ENCODE measurements around the gene TALDO1.

TALDO1 gene

GRCh38 chr11:788009-788640 lies 40.9 kb downstream of the TALDO1 start:
- DNase-seq (ENCODE audit: low read depth) = no peak

- no peak for DNase-seq (ENCODE audit: low read depth)
These were observed 42.0 kb downstream of the TALDO1 start for GRCh38 chr11:788953-789940.

- no peak for DNase-seq (ENCODE audit: low read depth)
These were observed 42.7 kb downstream of the TALDO1 start, which contains the start of gene CEND1 for GRCh38 chr11:789943-790342. Gene CEND1, minus strand, starts transcription at chr11:790090. Its CDS starts 1,514 bp downstream, at chr11:788576.

GRCh38 chr11:790721-791564 lies 43.7 kb downstream of the TALDO1 start:
- DNase-seq (ENCODE audit: low read depth) = no peak

- no peak for DNase-seq (ENCODE audit: low read depth)
These were observed 44.6 kb downstream of the TALDO1 start for GRCh38 chr11:791658-792534.

- DNase-seq (ENCODE audit: low read depth) = no peak
These were observed 45.2 kb downstream of the TALDO1 start for GRCh38 chr11:792535-792821.

- DNase-seq (ENCODE audit: low read depth) = no peak
These were observed 45.6 kb downstream of the TALDO1 start for GRCh38 chr11:792873-793272.

GRCh38 chr11:793556-793955 lies 46.3 kb downstream of the TALDO1 start:
- no peak for DNase-seq (ENCODE audit: low read depth)

- DNase-seq (ENCODE audit: low read depth) = no peak
These were observed 46.9 kb downstream of the TALDO1 start for GRCh38 chr11:794013-794765.

- no peak for DNase-seq (ENCODE audit: low read depth)
These were observed 47.7 kb downstream of the TALDO1 start for GRCh38 chr11:794766-795633.

GRCh38 chr11:795634-796564 lies 48.6 kb downstream of the TALDO1 start:
- peak; percentile 64 for DNase-seq (ENCODE audit: low read depth)

- no peak for DNase-seq (ENCODE audit: low read depth)
These were observed 49.5 kb downstream of the TALDO1 start for GRCh38 chr11:796565-797295.

GRCh38 chr11:797296-798092 lies 50.2 kb downstream of the TALDO1 start:
- peak; percentile 52 for DNase-seq (ENCODE audit: low read depth)

GRCh38 chr11:798093-798713 lies 50.9 kb downstream of the TALDO1 start, which contains the start of gene SLC25A22:
Gene SLC25A22, minus strand, starts transcription at chr11:798281. Its CDS starts 3,275 bp downstream, at chr11:795006.
- DNase-seq (ENCODE audit: low read depth) = peak; percentile 78

GRCh38 chr11:799641-800316 lies 52.5 kb downstream of the TALDO1 start:
- DNase-seq (ENCODE audit: low read depth) = no peak

GRCh38 chr11:800473-800872 lies 53.2 kb downstream of the TALDO1 start:
- DNase-seq (ENCODE audit: low read depth) = no peak

Measured in activated T-helper 1 cell treated with Interleukin-2 at 50 U/mL for 16 hours (primary cell).